Panc1 (cell line): ENCODE measurements around the gene SYDE2.

Source experiments
- CTCF ChIP-seq: fragments of 450-650 bp; IDR thresholded peaks from 2 replicates; pipeline ENCODE4 v1.5.1; 2017; ENCODE audit warnings: mild to moderate bottlenecking
- POLR2AphosphoS5 ChIP-seq: IDR thresholded peaks from 2 replicates; pipeline ENCODE4 v1.6.1; 2012; ENCODE audit warnings: mild to moderate bottlenecking, low read depth, low read length, moderate library complexity
- SIN3A ChIP-seq: IDR thresholded peaks from 2 replicates; pipeline ENCODE4 v1.6.1; 2012; ENCODE audit warnings: low read depth, mild to moderate bottlenecking, low read length, moderate library complexity, borderline replicate concordance; ENCODE audit not compliant: insufficient read depth
- TCF7L2 ChIP-seq: IDR thresholded peaks from 2 replicates; pipeline ENCODE4 v1.6.1; 2011; ENCODE audit warnings: mild to moderate bottlenecking, low read depth, low read length, inconsistent platforms

GRCh38 chr1:85137660-85138059, 63.2 kb downstream of the SYDE2 start:
- TF ChIP-seq CTCF: no peak
- TF ChIP-seq SIN3A: no peak
- no peak for TF ChIP-seq POLR2AphosphoS5
- no peak for TF ChIP-seq TCF7L2
